ENCODE measurements around the gene RFLNA.

Gene RFLNA

DNA sequence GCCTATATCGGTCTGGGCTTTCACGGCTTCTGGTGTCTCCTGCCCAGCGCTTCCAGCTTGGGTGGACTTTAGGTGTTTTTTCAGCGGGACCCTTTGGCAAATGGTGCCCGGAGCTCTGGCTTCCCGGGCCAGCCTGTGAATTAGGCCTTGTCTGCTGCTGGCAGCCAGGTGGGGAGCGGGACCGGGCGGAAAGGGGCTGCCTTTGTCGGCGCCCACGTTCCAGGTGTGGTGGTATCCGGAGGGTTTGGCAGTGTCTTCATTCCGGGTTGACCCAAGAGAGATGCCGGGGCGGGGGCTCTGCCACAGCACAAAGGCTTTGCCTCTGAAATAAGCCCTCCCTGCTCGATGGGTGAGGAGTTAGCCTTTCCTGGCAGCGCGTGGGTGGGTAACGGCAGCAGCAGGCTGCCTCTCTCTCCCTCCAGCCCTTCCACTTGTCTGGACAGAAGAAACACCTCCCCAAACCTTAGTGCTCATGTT, 9.5 kb downstream of the RFLNA start:
- DNase-seq (ENCODE audit: low read depth), result no peak

DNA sequence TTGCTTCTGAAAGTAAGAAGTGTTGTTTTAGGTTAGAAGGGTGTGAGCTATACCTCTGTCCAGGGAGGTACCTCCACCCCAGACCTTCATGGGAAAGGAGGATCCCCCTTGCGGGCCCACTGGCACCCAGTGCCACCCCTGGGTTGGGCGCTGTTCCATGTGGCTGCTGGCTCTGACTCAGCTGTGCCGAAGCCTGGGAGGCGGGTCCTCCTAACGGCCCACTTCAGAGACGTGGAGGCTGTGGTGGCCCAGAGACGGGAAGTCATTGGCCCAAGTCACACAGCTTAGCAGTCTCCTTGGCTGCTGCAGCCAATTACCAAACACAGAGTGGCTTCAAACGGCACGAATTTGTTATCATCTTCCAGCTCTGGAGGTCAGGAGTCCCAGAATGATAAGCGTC, 10.2 kb downstream of the RFLNA start:
- no peak for DNase-seq (ENCODE audit: low read depth)

DNA sequence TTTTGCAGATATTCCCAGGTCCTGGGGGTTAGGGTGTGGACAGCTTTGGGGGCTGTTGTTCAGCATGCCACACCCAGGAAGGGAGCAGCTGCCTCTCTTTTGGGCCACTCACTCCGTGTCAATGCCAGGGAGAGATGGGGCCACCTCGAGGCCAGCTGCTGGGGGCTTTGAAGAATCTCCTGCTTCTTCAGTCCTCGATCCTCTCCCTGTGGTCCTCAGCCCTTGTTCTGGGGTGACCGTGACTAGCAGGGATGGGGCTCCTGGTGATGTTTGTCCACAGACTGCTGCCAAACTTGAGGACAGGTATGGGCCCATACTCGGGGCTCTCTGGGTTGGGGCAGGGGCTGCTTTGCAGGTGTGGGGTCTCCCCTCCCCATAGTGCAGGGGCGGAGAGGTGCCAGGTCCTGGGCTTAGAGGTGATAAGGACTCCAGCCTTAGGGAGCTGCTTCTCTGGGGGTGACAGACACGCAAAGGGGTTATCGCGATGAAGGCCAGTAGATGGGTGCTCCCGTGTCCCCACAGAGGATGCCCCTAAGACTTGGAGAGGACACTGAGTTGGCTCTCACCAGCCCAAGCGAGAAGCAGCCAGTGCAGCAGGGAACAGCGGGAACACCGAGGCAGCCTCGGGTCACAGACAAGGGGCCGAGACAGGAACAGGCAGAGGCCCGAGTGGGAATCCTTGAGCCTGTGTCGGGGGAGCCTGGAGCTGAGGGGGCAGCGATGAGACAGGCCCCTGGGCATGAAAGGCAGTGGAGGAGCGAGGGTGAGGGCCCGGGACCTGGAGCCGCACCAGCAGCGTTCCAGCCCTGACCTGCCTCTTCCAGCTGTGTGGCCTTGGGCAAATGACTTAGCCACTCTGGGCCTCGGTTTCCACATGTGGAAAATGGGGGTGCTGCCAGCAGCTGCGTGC, 11.1 kb downstream of the RFLNA start:
- DNase-seq (ENCODE audit: low read depth), result no peak

- DNase-seq (ENCODE audit: low read depth), result no peak
These were observed 12.0 kb downstream of the RFLNA start for GRCh38 chr12:124306686-124307555.

DNA sequence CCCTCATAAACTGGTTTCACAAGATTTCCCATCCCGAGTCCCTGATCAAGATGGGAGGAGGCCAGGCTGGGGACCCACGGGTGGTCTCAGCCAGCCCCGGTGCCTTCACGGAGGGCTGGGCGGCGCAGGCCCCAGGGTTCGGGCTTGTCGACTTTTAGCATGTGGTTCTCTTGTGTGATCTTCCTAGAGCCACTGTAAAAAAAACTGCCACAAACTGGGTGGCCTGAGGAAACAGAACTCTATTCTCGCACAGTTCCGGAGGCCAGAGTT, 12.6 kb downstream of the RFLNA start:
- no peak for DNase-seq (ENCODE audit: low read depth)

- no peak for DNase-seq (ENCODE audit: low read depth)
These were observed 13.8 kb downstream of the RFLNA start for GRCh38 chr12:124308741-124309140.

DNA sequence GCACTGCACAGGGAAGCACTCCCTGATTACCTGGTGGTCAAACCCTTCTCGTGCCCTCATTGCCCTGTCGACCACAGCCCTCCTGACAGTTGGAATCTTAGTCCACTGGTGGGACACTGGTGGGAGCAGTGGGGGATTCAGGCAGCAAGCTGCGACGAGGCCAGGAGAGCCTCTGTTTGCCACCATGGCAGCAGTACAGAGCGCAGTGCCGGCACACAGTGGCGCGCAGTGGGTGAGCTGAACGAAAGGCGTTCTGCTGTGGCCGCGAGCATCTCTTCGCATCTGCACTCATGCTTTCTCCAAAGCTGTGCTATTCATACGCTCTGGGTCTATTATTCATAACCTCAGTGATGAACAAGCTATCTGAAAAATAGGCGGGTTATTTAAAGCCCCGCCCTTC, 14.3 kb downstream of the RFLNA start:
- no peak for DNase-seq (ENCODE audit: low read depth)

GRCh38 chr12:124309744-124310143, 14.9 kb downstream of the RFLNA start:
- DNase-seq (ENCODE audit: low read depth), result no peak

- no peak for DNase-seq (ENCODE audit: low read depth)
These were observed 15.3 kb downstream of the RFLNA start for GRCh38 chr12:124310178-124310577.

- no peak for DNase-seq (ENCODE audit: low read depth)
These were observed 15.9 kb downstream of the RFLNA start for GRCh38 chr12:124310785-124311184.

GRCh38 chr12:124311292-124312109, 16.6 kb downstream of the RFLNA start:
- no peak for DNase-seq (ENCODE audit: low read depth)

DNA sequence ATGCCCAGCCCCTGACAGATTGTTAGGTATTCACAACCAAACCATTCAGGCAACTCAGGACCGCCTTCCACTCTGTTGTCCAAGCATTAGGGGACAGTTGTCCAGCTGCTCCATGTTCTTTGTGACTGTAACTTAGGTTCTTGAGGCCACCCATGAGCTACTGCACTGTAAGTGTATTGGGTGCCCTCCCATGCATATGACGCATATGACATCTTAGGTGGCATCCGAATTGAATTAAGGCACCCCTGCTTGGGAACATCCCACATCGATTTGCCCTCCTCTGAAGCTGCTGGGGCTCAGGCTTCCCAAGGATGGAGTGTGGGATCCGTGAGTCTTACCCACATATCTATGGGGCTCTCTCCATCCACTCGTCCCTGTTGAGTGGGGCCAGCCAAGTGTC, 17.7 kb downstream of the RFLNA start:
- no peak for DNase-seq (ENCODE audit: low read depth)

DNA sequence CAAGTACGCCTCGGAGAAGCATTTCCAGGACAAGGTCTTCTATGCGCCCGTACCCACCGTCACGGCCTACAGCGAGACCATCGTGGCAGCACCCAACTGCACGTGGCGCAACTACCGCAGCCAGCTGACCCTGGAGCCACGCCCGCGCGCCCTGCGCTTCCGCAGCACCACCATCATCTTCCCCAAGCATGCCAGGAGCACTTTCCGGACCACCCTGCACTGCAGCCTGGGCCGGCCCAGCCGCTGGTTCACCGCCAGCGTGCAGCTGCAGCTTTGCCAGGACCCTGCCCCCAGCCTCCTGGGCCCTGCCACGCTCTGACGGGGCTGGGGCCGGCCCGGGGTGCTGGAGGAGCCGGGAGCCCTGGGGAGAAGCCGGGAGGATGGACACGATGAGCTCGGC, 19.3 kb downstream of the RFLNA start:
- no peak for DNase-seq (ENCODE audit: low read depth)

DNA sequence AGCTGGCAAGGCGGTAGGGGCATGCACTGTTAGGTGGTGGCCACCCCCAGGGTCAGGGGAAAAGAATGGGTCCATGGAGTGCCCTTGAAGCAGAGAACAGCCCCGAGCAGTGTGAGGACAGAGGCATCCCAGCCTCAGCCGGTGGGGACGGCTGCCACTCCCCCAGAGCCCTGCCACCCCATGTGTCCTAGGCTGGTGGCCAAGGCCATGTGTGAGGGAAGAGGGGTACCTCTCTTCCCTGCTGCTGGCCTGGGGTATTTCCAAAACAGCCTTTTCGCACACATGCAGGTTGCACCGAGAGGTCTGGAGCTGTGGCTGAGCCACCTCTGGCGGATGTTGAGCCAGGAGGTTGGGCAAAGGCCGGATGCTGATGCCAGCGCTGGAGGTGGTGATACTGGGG, 19.9 kb downstream of the RFLNA start:
- DNase-seq (ENCODE audit: low read depth), result no peak

- DNase-seq (ENCODE audit: low read depth), result no peak
These were observed 20.6 kb downstream of the RFLNA start for GRCh38 chr12:124315372-124316044.

DNA sequence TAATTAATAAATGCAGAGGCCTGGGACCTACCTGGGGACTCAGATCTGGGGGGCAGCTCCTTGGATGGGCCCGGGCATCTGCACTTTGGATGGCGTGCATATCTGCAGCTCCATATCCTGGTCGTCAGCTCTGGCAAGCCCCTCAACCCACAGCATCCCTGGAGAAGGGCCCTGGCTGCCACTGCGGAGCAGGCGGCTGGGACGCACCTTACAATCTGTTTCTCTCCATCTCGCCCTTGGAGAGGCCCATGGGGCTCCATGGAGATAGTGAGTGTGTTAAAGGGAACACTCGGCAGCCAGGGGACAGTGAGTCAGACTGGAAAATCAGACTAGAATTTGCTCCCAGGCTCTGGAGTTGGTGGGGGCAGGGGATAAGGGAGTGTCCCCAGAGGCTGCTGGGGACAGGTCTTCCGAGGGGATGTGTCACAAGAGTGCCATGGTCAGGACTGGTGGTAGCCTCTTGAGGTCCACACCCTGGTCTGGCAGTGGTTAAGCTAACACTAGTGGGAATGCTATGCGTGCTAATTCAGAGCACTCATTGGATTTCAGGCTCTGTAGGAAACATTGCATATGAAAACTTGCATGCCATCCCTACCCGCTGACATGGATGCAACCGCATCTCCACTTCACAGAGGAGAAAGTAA, 21.5 kb downstream of the RFLNA start:
- DNase-seq (ENCODE audit: low read depth), result no peak

GRCh38 chr12:124317400-124317799, 22.5 kb downstream of the RFLNA start:
- no peak for DNase-seq (ENCODE audit: low read depth)

- DNase-seq (ENCODE audit: low read depth), result no peak
These were observed 23.6 kb downstream of the RFLNA start for GRCh38 chr12:124318278-124319020.

DNA sequence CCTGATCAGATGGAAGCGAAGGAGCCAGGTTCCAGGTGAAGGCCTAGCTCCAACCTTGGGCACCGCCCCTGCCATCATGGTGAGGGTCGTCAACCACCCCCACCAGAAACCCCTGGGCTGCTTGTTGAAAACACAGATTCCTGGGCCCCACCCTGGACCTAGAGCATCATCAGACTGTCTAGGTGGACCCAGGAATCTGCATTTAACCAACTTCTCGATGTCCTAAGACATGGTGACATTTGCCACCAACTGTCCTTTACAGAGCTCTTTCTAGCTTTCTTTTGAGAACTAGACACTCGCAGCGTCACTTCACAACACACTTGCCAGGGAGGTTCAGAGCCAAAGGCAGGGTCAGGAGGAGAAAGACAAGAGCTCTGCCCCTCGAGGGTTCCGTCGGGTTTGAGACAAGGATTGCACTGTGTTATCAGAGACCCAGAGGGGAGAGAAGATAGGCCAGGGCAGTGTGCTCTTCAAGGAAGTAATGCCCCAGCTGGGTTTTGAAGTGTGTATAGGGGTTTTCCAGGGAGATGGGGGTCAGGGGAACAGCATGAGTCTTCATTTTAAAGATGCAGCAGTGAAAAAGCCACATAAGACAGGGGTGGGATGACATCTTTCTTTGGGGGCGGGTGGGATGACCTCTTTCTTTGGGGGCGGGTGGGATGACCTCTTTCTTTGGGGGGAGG, 24.6 kb downstream of the RFLNA start:
- DNase-seq (ENCODE audit: low read depth), result no peak

DNA sequence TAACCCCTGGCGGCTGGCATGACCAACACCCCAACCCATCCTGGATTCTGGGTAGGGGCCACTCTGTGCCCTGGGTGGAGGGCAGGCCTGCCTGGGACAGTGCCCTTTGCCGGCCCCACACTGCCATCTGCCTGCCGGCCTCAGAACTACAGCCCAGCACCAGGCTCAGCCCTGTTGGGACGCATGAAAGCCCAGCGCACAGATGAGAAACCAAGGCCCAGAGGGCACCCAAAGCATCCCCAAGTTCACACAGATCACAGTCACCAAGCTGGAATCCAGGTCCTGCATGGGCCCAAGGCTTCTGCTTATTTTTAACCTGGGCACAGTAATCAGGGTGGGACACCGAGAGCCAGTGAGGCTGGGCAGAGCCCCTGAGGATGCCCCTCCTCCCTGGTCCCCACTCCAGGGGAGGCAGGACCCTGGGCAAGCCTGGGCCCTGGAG, 26.2 kb downstream of the RFLNA start:
- DNase-seq (ENCODE audit: low read depth), result peak; percentile 34

Measured in amniotic epithelial cell (primary cell).